Measurements from ENCODE around the gene ERFL.

GRCh38 chr19:41941410-41942202 is 13.4 kb upstream of the ERFL start:
- TF ChIP-seq CTCF (IDR thresholded peaks at IDR 0.05) (no peak), POLR2A (IDR thresholded peaks at IDR 0.05) (no peak), POLR2AphosphoS5 (IDR thresholded peaks at IDR 0.05; ENCODE audit: insufficient read depth in 1 of 2, low read depth in 1 of 2) (no peak)
